ENCODE results near the gene PRSS57.
"Not testable (repeated sequence)": the region's sequence is repeated elsewhere in the genome, so short reads cannot be mapped to it uniquely, and the experiment has no call there.

- not testable (repeated sequence) for TF ChIP-seq POLR2A, EP300, CTCF, POLR2AphosphoS5 (IDR thresholded peaks at IDR 0.05)
Observed at GRCh38 chr19:666985-667573, 28.2 kb downstream of the PRSS57 start.
